Tibial nerve (tissue), 4 donors: ENCODE results near the gene PI4K2A.

Experiments used
- CTCF ChIP-seq, 5 experiments: fragments of 200-600 bp in 3 of 5; fragments of 450-650 bp in 2 of 5; sonication (generic) in 3 of 5; IDR thresholded peaks; one replicate each; pipeline ENCODE4 v1.5.1; 2016 to 2019; ENCODE audit warnings: antibody characterized with exemption in 5 of 5, mild to moderate bottlenecking in 3 of 5, moderate library complexity in 2 of 5
- EP300 ChIP-seq, 2 donors: sonication (generic); formaldehyde crosslinking; IDR thresholded peaks; one replicate each; pipeline ENCODE4 v1.6.1; 2017; ENCODE audit warnings: antibody characterized with exemption in 2 of 2, mild to moderate bottlenecking in 1 of 2
- POLR2A ChIP-seq, 2 donors: fragments of 450-650 bp; IDR thresholded peaks; one replicate each; pipeline ENCODE4 v1.6.1; 2017; ENCODE audit warnings: antibody characterized with exemption in 2 of 2, mild to moderate bottlenecking in 2 of 2, moderate library complexity in 2 of 2

- TF ChIP-seq CTCF (IDR thresholded peaks at IDR 0.05) (no peak), EP300 (IDR thresholded peaks at IDR 0.05) (peak; percentile 73), POLR2A (IDR thresholded peaks at IDR 0.05) (no peak)
These were observed 78.2 kb downstream of the PI4K2A start for GRCh38 chr10:97718659-97719142.
